Measurements from ENCODE around the gene ASTN2.

ASTN2 gene

DNA sequence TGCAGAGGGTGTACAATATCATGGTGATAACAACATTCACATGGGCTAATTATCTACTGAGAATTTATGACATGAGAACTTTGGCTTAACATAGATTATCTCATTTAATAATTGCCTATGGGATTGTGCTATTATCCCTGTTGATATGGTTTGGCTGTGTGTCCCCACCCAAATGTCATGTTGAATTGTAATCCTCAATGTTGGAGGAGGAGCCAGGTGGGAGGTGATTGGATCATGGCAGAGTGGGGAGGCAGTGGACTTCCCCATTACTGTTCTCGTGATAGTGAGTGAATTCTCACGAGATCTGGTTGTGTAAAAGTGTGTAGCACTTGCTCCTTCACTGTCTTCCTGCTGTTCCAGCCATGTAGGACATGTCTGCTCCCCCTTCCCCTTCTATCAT is 541.4 kb downstream of the ASTN2 start:
- no peak overlapping the region for H3K4me3 ChIP-seq (ENCODE audit: low read depth, low read length)
- TF ChIP-seq CTCF (IDR thresholded peaks at IDR 0.05; ENCODE audit: low read depth, low read length), result no peak

DNA sequence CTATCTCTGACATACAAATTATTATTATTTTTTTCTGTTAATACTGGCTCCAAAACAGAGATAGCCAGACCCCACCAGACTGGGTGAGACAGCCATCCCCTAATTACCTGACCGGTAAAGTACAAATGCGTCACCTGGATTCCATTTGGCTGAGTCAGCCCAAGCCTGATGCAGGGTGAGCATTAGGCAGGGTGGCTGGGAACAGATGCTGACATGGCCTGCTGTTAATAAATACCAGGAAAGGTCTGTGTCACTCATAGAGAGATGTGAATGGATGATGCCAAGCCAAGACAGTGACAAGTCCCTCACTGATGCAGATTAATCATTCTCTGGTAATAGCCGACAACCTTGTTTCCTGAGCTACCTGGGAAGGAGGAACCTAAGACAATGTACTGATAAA is 544.3 kb downstream of the ASTN2 start:
- no peak overlapping the region for H3K4me3 ChIP-seq (ENCODE audit: low read depth, low read length)
- TF ChIP-seq CTCF (IDR thresholded peaks at IDR 0.05; ENCODE audit: low read depth, low read length), result no peak

DNA sequence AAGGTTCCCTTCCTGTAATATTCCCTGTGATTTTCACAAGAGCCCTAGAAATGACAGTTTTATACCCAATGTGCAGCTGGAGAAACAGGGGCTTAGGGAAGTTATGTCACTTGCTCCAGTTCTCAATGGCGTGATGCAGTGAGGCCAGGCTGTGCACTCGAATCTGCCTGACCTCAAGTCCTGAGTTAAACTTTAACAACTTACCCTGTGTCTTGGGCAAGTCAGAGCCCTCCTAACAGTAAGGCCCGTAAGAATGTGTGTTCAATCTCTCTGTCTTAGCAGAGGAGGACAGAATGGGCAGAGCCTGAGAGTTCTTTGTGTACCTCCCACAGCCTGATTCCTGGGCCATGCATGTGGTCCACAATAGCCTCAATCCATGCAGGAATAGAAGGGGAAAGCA is 546.7 kb downstream of the ASTN2 start:
- no peak for TF ChIP-seq CTCF (IDR thresholded peaks at IDR 0.05; ENCODE audit: low read depth, low read length)
- H3K4me3 ChIP-seq (ENCODE audit: low read depth, low read length), result no peak overlapping the region

GRCh38 chr9:116861321-116861720 is 553.5 kb downstream of the ASTN2 start:
- H3K4me3 ChIP-seq (ENCODE audit: low read depth, low read length), result no peak overlapping the region
- TF ChIP-seq CTCF (IDR thresholded peaks at IDR 0.05; ENCODE audit: low read depth, low read length), result no peak

DNA sequence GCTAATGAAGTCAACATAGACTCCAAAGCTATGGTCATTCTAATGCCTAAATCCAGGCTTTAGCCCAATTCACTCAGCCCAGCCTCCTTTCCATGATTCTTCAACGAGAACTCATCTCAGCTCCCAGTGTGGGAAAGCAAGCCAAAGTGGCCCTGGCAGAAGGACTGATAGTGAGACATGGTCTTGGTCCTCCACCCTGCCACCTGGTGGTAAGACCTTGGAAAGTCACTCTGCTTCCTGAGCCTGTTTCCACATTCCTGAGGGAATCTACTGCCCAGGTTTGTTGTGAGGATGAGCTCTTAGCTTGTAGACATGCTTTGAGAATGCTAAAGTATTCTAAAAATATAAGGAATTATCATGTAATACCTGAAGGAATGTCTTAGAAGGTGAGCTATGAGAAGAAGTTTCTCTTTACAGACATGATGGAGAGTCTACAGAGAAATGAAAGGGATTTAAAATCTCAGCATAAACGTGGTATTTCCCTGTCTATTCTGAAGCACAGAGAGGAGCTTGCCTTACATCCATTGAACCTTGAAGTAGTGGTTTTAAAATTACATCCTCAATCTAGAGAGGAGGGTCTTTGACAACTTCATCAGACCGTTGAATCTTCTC is 554.2 kb downstream of the ASTN2 start:
- peak; percentile 87 for TF ChIP-seq CTCF (IDR thresholded peaks at IDR 0.05; ENCODE audit: low read depth, low read length)

GRCh38 chr9:116859763-116860162 is 555.1 kb downstream of the ASTN2 start:
- no peak overlapping the region for H3K4me3 ChIP-seq (ENCODE audit: low read depth, low read length)
- TF ChIP-seq CTCF (IDR thresholded peaks at IDR 0.05; ENCODE audit: low read depth, low read length), result no peak

More for the DNA sequence above, 554.2 kb downstream of the ASTN2 start:
- H3K4me3 ChIP-seq (ENCODE audit: low read depth, low read length), result no peak overlapping the region

GRCh38 chr9:116857321-116857720 is 557.5 kb downstream of the ASTN2 start:
- no peak for TF ChIP-seq CTCF (IDR thresholded peaks at IDR 0.05; ENCODE audit: low read depth, low read length)

More at GRCh38 chr9:116857321-116857720, 557.5 kb downstream of the ASTN2 start:
- no peak overlapping the region for H3K4me3 ChIP-seq (ENCODE audit: low read depth, low read length)
